Dendritic cell treated with granulocyte-macrophage colony-stimulating factor and Interleukin-4, amounts not matched to agents 40 ng/mL and 50 ng/mL, for 4 days (primary cell): ENCODE results near the gene ABLIM2.

ENCODE experiments used
- H3K27ac Mint-ChIP-seq: one replicate; pipeline ENCODE4 v1.8.0; 2022; ENCODE audit warnings: mild to moderate bottlenecking, mixed read lengths
- H3K27me3 Mint-ChIP-seq: one replicate; pipeline ENCODE4 v1.8.0; 2022; ENCODE audit warnings: mild to moderate bottlenecking, mixed read lengths
- H3K36me3 Mint-ChIP-seq: one replicate; pipeline ENCODE4 v1.8.0; 2022; ENCODE audit warnings: low read depth, mixed read lengths
- H3K4me1 Mint-ChIP-seq: one replicate; pipeline ENCODE4 v1.8.0; 2022; ENCODE audit warnings: low read depth, mixed read lengths
- H3K4me3 Mint-ChIP-seq: one replicate; pipeline ENCODE4 v1.8.0; 2022; ENCODE audit warnings: mild to moderate bottlenecking, moderate library complexity, mixed read lengths
- H3K9me3 Mint-ChIP-seq: one replicate; pipeline ENCODE4 v1.8.0; 2022; ENCODE audit warnings: mixed read lengths
- intact Hi-C: fragments of 100-400 bp; cut with micrococcal nuclease; formaldehyde crosslinking; loops from one replicate; pipeline ENCODE4 v1.15.0; 2022

Gene ABLIM2

DNA sequence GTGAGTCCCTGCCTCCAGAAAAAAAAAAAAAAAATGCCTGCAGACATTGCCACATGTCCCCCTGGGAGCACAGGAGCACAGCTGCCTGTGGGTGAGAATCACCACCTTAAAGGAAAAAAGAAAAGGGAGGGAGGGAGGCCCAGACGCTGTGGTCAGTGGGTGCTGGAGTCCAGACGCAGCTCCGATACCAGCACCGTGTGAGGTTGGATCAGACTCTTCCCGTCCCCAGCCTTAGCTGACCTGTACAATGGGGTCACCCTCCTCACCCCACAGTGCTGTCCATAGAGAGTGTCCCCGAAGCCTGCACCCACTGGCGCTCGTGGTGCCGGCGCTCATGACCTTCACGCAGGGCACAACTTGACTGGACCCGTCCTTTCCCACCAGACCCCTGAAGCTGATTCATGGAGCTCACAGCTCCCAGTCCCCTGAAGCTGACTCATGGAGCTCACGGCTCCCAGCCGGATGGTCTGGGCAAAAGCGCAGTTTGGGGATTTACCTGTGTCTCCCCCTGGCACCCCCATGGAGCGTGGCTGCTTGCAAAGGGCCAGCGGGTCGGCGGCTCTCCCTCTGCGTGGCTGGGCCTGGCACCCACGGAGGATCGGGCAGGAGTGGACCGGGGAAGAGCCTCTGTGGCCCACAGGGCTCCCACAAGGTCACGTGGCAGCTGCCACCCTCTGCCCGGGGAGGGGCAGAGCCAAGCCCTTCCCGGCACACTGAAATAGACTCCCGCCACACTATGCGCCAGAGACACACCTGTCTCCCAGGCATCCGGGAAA, 31.4 kb downstream of the ABLIM2 start:
- H3K9me3 Mint-ChIP-seq: no peaks in the 10 kb centered on the region
- intact Hi-C loops: no loop called here
- H3K36me3 Mint-ChIP-seq: no peaks in the 10 kb centered on the region
- H3K27ac Mint-ChIP-seq: no peak overlapping the region
- H3K4me1 Mint-ChIP-seq: peaks cover 5% of the 10 kb centered on the region
- H3K4me3 Mint-ChIP-seq: no peak overlapping the region
- H3K27me3 Mint-ChIP-seq: peaks cover 7% of the 10 kb centered on the region

- no peak overlapping the region for H3K27ac Mint-ChIP-seq
- H3K4me1 Mint-ChIP-seq: peaks cover 5% of the 10 kb centered on the region
- peaks cover 2% of the 10 kb centered on the region for H3K27me3 Mint-ChIP-seq
- no peaks in the 10 kb centered on the region for H3K9me3 Mint-ChIP-seq
- H3K4me3 Mint-ChIP-seq: no peak overlapping the region
- intact Hi-C loops: no loop called here
- no peaks in the 10 kb centered on the region for H3K36me3 Mint-ChIP-seq
Observed at GRCh38 chr4:8126523-8126922, 32.1 kb downstream of the ABLIM2 start.

- H3K27ac Mint-ChIP-seq: no peak overlapping the region
- H3K4me3 Mint-ChIP-seq: no peak overlapping the region
- no peaks in the 10 kb centered on the region for H3K9me3 Mint-ChIP-seq
- intact Hi-C loops: no loop called here
- no peaks in the 10 kb centered on the region for H3K36me3 Mint-ChIP-seq
- peaks cover 2% of the 10 kb centered on the region for H3K27me3 Mint-ChIP-seq
- peaks cover 5% of the 10 kb centered on the region for H3K4me1 Mint-ChIP-seq
Observed at GRCh38 chr4:8125526-8126056, 33.0 kb downstream of the ABLIM2 start.

DNA sequence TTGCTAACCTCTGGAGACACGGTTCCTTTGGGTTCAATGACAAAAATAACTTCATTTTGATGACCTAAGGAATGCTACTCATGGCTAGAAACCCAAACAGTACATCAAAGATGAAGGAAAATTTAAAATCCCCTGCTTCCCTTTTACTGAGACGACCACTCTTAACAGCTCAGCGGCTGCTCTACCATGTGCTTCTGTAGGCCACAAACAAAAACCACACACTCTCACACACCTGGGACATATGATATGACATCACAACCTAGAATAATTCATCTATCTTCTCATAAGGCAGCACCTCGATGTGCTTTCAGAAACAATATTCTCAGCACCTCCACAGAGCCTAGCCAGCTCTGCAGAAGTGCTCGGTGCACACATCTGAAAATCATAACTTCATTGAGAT, 34.7 kb downstream of the ABLIM2 start:
- H3K27ac Mint-ChIP-seq: no peak overlapping the region
- H3K36me3 Mint-ChIP-seq: no peaks in the 10 kb centered on the region

DNA sequence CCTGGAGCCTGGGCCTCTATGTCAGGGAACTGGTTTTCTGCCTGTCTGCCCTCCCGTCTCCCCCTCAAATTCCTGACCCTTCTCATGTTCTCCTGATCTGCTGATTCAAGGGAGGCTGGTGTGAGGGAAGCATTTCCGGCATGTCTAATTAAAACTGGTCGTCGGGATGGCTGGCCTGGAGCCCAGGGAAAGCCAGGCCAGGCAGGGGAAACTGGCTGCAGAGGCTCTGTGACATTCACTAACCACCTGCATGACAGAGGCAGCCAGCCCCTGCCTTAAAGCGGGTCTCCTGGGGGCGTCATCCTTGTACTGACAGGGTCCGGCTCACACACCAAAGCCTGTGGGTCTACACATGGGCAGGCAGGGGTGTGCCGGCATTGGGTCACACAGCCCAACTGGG, 35.2 kb downstream of the ABLIM2 start:
- no peak overlapping the region for H3K27ac Mint-ChIP-seq
- no peaks in the 10 kb centered on the region for H3K4me1 Mint-ChIP-seq
- intact Hi-C loops: no loop called here
- no peaks in the 10 kb centered on the region for H3K36me3 Mint-ChIP-seq
- peaks cover 2% of the 10 kb centered on the region for H3K27me3 Mint-ChIP-seq
- H3K9me3 Mint-ChIP-seq: no peaks in the 10 kb centered on the region
- no peak overlapping the region for H3K4me3 Mint-ChIP-seq

More for the DNA sequence above, 34.7 kb downstream of the ABLIM2 start:
- intact Hi-C loops: no loop called here
- Mint-ChIP-seq H3K4me1 (no peaks in the 10 kb centered on the region), H3K27me3 (peaks cover 2% of the 10 kb centered on the region), H3K9me3 (no peaks in the 10 kb centered on the region), H3K4me3 (no peak overlapping the region)

DNA sequence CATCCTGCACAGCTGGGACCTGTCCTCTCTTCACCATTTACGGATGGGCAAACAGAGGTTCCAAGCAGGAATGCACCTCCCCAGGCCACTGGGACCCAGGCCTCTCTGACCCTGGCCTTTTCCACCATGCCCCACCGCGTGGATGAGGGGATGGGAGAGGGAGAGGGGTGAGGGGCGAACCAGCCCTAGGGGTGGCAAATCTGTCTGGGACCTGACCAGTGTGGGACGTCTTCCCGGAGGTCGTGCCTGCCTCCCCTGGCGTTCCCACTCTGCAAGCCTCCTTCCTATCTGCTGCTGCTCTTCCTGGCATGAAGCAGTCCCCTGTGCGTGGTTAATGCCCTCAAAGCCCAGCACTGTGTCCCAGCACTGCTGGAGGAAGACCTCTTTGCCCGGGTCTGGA, 35.9 kb downstream of the ABLIM2 start:
- H3K4me1 Mint-ChIP-seq: no peaks in the 10 kb centered on the region
- H3K9me3 Mint-ChIP-seq: peaks cover under 1% of the 10 kb centered on the region
- intact Hi-C loops: no loop called here
- no peaks in the 10 kb centered on the region for H3K36me3 Mint-ChIP-seq
- H3K4me3 Mint-ChIP-seq: no peak overlapping the region
- peaks cover 2% of the 10 kb centered on the region for H3K27me3 Mint-ChIP-seq
- H3K27ac Mint-ChIP-seq: no peak overlapping the region

DNA sequence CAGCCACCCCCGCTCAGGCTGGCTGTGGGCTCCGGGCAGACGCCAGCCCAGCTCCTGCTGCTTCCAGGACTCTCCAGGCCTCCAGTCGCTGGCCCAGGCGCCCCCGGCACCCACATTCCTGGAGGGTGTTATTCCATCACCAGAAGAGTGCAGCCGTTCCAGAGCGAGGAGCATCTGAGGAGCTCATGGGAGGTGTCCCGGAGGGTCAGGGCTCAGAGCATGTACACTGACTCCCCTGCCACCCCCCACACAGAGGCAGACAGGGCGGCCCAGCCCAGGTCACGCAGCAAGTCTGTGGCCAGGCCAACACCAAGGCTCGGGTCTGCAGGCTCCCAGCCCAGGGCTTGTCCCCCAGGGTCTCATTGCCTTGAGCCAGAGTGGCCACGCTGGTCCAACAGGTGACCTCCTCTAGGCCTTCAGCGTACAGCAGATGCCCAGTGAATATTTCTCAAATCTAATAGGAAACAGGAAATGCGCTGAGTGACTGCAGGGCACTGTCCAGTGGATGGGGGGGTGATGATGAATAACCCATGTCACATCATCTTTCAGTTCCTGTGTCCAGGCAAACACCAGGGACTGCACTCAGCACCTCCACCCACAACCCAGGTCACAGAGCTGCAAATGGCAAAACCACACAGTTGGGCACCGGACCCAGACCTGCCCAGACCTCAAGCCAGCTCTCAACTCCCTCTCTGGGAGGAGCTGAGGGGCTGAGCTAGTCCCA, 37.2 kb downstream of the ABLIM2 start:
- Mint-ChIP-seq H3K4me3 (no peak overlapping the region), H3K4me1 (peaks cover 6% of the 10 kb centered on the region), H3K9me3 (peaks cover 8% of the 10 kb centered on the region), H3K27ac (no peak overlapping the region), H3K36me3 (no peaks in the 10 kb centered on the region), H3K27me3 (peaks cover 5% of the 10 kb centered on the region)
- intact Hi-C loops: no loop called here

GRCh38 chr4:8120501-8120900, 38.1 kb downstream of the ABLIM2 start:
- Mint-ChIP-seq H3K36me3 (no peaks in the 10 kb centered on the region), H3K27ac (no peak overlapping the region), H3K4me3 (no peak overlapping the region), H3K4me1 (peaks cover 6% of the 10 kb centered on the region), H3K27me3 (peaks cover 9% of the 10 kb centered on the region), H3K9me3 (peaks cover 8% of the 10 kb centered on the region)
- intact Hi-C loops: no loop called here

- peaks cover 8% of the 10 kb centered on the region for H3K9me3 Mint-ChIP-seq
Observed at GRCh38 chr4:8119877-8120276, 38.7 kb downstream of the ABLIM2 start.

DNA sequence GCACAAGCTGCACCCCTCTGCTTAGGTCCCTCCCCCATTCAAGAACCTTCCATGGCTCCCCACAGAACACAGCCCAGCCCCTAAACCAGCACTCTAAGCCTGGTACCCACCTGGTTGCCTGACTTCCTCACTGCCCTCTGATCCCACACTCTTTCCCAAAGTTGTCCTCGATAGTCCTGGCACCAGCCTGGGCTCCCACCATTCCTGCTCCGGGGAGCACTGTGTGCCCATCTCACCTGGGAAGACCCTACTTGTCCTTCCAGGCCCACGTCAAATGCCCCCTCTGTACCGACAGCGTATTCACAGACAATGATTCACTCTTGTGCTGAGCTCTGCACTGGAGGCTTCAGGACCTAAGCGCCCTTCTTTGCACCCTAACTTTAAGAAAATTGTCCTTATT, 40.1 kb downstream of the ABLIM2 start:
- Mint-ChIP-seq H3K27me3 (peaks cover 17% of the 10 kb centered on the region), H3K4me1 (peaks cover 6% of the 10 kb centered on the region), H3K36me3 (no peaks in the 10 kb centered on the region), H3K4me3 (no peak overlapping the region), H3K9me3 (peaks cover 8% of the 10 kb centered on the region), H3K27ac (no peak overlapping the region)
- intact Hi-C loops: no loop called here

More at GRCh38 chr4:8119877-8120276, 38.7 kb downstream of the ABLIM2 start:
- peaks cover 6% of the 10 kb centered on the region for H3K4me1 Mint-ChIP-seq
- H3K36me3 Mint-ChIP-seq: no peaks in the 10 kb centered on the region
- peaks cover 13% of the 10 kb centered on the region for H3K27me3 Mint-ChIP-seq
- no peak overlapping the region for H3K27ac Mint-ChIP-seq
- no peak overlapping the region for H3K4me3 Mint-ChIP-seq
- intact Hi-C loops: no loop called here

- Mint-ChIP-seq H3K27ac (no peak overlapping the region), H3K27me3 (peaks cover 21% of the 10 kb centered on the region), H3K9me3 (peaks cover 8% of the 10 kb centered on the region), H3K4me3 (no peak overlapping the region), H3K36me3 (no peaks in the 10 kb centered on the region), H3K4me1 (peaks cover 6% of the 10 kb centered on the region)
- intact Hi-C loops: no loop called here
Observed at GRCh38 chr4:8118035-8118434, 40.6 kb downstream of the ABLIM2 start.

DNA sequence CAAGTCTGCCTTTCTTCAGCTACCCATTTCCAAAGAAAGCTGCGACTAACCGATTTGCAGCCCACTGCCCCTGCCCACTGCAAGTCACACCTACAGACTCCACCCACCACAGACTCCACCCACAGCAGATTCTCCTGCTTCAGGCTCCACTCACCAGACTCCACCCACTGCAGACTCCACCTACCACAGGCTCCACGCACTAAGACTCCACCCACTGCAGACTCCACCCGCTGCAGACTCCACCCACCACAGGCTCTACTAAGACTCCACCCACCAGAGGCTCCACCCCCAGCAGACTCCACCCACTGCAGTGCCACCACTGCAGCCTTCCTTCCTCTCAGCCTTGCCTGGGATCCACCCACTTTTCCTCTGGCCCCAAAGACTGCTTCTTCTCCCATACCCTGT, 41.3 kb downstream of the ABLIM2 start:
- Mint-ChIP-seq H3K4me3 (no peak overlapping the region), H3K27ac (no peak overlapping the region), H3K36me3 (no peaks in the 10 kb centered on the region), H3K27me3 (peaks cover 26% of the 10 kb centered on the region), H3K9me3 (peaks cover 8% of the 10 kb centered on the region), H3K4me1 (peaks cover 6% of the 10 kb centered on the region)
- intact Hi-C loops: no loop called here

DNA sequence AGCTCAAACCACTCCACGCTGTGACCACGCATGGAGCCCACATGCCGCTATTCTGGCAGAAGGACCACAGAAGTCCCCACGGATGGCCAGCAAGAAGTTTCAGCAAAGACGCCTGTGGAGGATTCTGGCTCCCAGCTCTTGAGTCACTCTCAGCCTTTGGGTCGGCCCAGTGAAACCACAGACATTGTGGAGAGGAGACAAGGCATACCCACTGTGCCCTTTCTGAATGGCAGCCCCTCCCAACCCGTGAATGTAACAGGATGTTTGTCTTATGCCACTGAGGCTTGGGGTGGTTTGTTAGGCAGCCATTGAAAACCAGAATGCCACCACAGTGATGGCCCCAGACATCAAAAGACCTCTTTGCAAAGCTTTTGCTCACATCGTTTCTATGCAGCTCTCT, 42.7 kb downstream of the ABLIM2 start:
- H3K9me3 Mint-ChIP-seq: peaks cover 8% of the 10 kb centered on the region
- H3K27ac Mint-ChIP-seq: no peak overlapping the region
- H3K27me3 Mint-ChIP-seq: peaks cover 27% of the 10 kb centered on the region
- intact Hi-C loops: no loop called here
- peaks cover 6% of the 10 kb centered on the region for H3K4me1 Mint-ChIP-seq
- no peak overlapping the region for H3K4me3 Mint-ChIP-seq
- H3K36me3 Mint-ChIP-seq: no peaks in the 10 kb centered on the region

DNA sequence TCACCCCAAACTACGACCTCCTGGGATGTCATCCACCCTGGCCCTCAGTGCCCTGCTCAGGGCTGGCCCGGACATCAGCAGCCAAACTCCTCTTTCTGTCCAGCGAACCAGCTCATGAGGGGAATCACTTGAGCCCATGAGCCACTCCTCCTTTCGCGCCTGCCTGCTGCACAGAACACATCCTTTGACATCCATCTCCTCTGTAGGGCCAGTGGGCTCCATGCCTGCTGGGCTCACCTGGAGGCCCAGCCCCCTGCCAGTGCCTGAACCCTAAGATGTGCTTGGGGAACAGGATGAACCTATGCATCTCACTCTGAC, 43.5 kb downstream of the ABLIM2 start:
- Mint-ChIP-seq H3K4me3 (no peak overlapping the region), H3K27me3 (peaks cover 31% of the 10 kb centered on the region), H3K36me3 (no peaks in the 10 kb centered on the region), H3K27ac (no peak overlapping the region), H3K9me3 (peaks cover 8% of the 10 kb centered on the region), H3K4me1 (peaks cover 6% of the 10 kb centered on the region)
- intact Hi-C loops: no loop called here
